ENCODE data around the gene RAPGEF5. TPM values are rescaled to one million over a fixed set of nuclear protein-coding genes. Genes with fewer than 3 reads are reported as not detected.

RAPGEF5 gene
- polyA plus RNA-seq, 2 donors, result 6.6 to 6.7 TPM

GRCh38 chr7:22262538-22262937 lies 94.4 kb downstream of the RAPGEF5 start:
- Histone ChIP-seq H3K4me3 (ENCODE audit: low read depth in 1 of 2, low read length in 2 of 2) (no peak overlapping the region), H3K36me3 (ENCODE audit: control insufficient read depth in 2 of 2, insufficient read depth in 2 of 2, low read length in 1 of 2) (no peaks in the 10 kb centered on the region), H3K27ac (ENCODE audit: low read depth in 2 of 2, low read length in 1 of 2) (no peak overlapping the region), H3K27me3 (ENCODE audit: control insufficient read depth in 1 of 2, insufficient read depth in 2 of 2, low read length in 2 of 2) (no peaks in the 10 kb centered on the region), H3K4me1 (ENCODE audit: control insufficient read depth in 2 of 2, insufficient read depth in 2 of 2, low read length in 1 of 2) (no peaks in the 10 kb centered on the region), H3K9me3 (ENCODE audit: control insufficient read depth in 2 of 2, insufficient read depth in 1 of 2, low read depth in 1 of 2, low read length in 1 of 2) (no peaks in the 10 kb centered on the region)
- 94 to 95% methylated on average over 4 of the region's 4 CpGs for WGBS, 2 donors

- Histone ChIP-seq H3K36me3 (ENCODE audit: control insufficient read depth in 2 of 2, insufficient read depth in 2 of 2, low read length in 1 of 2) (peaks cover 0 to 4% of the 10 kb centered on the region in 2 donors), H3K4me3 (ENCODE audit: low read depth in 1 of 2, low read length in 2 of 2) (no peak overlapping the region), H3K27me3 (ENCODE audit: control insufficient read depth in 1 of 2, insufficient read depth in 2 of 2, low read length in 2 of 2) (no peaks in the 10 kb centered on the region), H3K9me3 (ENCODE audit: control insufficient read depth in 2 of 2, insufficient read depth in 1 of 2, low read depth in 1 of 2, low read length in 1 of 2) (no peaks in the 10 kb centered on the region), H3K4me1 (ENCODE audit: control insufficient read depth in 2 of 2, insufficient read depth in 2 of 2, low read length in 1 of 2) (no peaks in the 10 kb centered on the region), H3K27ac (ENCODE audit: low read depth in 2 of 2, low read length in 1 of 2) (no peak overlapping the region)
- WGBS, 2 donors, result 50 to 64% methylated on average over 2 of the region's 2 CpGs
These were observed 100.3 kb downstream of the RAPGEF5 start for GRCh38 chr7:22256541-22257096.

GRCh38 chr7:22255834-22256233 lies 101.1 kb downstream of the RAPGEF5 start:
- 83 to 90% methylated on average over 1 of the region's 1 CpG for WGBS, 2 donors
- H3K36me3 ChIP-seq (ENCODE audit: control insufficient read depth in 2 of 2, insufficient read depth in 2 of 2, low read length in 1 of 2), result peaks cover 0 to 4% of the 10 kb centered on the region in 2 donors
- no peaks in the 10 kb centered on the region for H3K4me1 ChIP-seq (ENCODE audit: control insufficient read depth in 2 of 2, insufficient read depth in 2 of 2, low read length in 1 of 2)
- peak overlapping the region in 1 of 2 donors; percentile 15 for H3K27ac ChIP-seq (ENCODE audit: low read depth in 2 of 2, low read length in 1 of 2)
- H3K9me3 ChIP-seq (ENCODE audit: control insufficient read depth in 2 of 2, insufficient read depth in 1 of 2, low read depth in 1 of 2, low read length in 1 of 2), result no peaks in the 10 kb centered on the region
- H3K27me3 ChIP-seq (ENCODE audit: control insufficient read depth in 1 of 2, insufficient read depth in 2 of 2, low read length in 2 of 2), result no peaks in the 10 kb centered on the region
- no peak overlapping the region for H3K4me3 ChIP-seq (ENCODE audit: low read depth in 1 of 2, low read length in 2 of 2)

GRCh38 chr7:22255342-22255741 lies 101.6 kb downstream of the RAPGEF5 start:
- Histone ChIP-seq H3K27ac (ENCODE audit: low read depth in 2 of 2, low read length in 1 of 2) (no peak overlapping the region), H3K27me3 (ENCODE audit: control insufficient read depth in 1 of 2, insufficient read depth in 2 of 2, low read length in 2 of 2) (no peaks in the 10 kb centered on the region), H3K36me3 (ENCODE audit: control insufficient read depth in 2 of 2, insufficient read depth in 2 of 2, low read length in 1 of 2) (peaks cover 0 to 4% of the 10 kb centered on the region in 2 donors), H3K9me3 (ENCODE audit: control insufficient read depth in 2 of 2, insufficient read depth in 1 of 2, low read depth in 1 of 2, low read length in 1 of 2) (no peaks in the 10 kb centered on the region), H3K4me3 (ENCODE audit: low read depth in 1 of 2, low read length in 2 of 2) (no peak overlapping the region), H3K4me1 (ENCODE audit: control insufficient read depth in 2 of 2, insufficient read depth in 2 of 2, low read length in 1 of 2) (no peaks in the 10 kb centered on the region)
- WGBS, 2 donors, result 97 to 100% methylated on average over 1 of the region's 1 CpG

GRCh38 chr7:22252936-22253536 lies 103.9 kb downstream of the RAPGEF5 start:
- 77 to 82% methylated on average over 7 of the region's 7 CpGs for WGBS, 2 donors
- H3K9me3 ChIP-seq (ENCODE audit: control insufficient read depth in 2 of 2, insufficient read depth in 1 of 2, low read depth in 1 of 2, low read length in 1 of 2), result no peaks in the 10 kb centered on the region
- H3K4me3 ChIP-seq (ENCODE audit: low read depth in 1 of 2, low read length in 2 of 2), result no peak overlapping the region
- no peaks in the 10 kb centered on the region for H3K4me1 ChIP-seq (ENCODE audit: control insufficient read depth in 2 of 2, insufficient read depth in 2 of 2, low read length in 1 of 2)
- H3K27ac ChIP-seq (ENCODE audit: low read depth in 2 of 2, low read length in 1 of 2), result no peak overlapping the region
- no peaks in the 10 kb centered on the region for H3K27me3 ChIP-seq (ENCODE audit: control insufficient read depth in 1 of 2, insufficient read depth in 2 of 2, low read length in 2 of 2)
- H3K36me3 ChIP-seq (ENCODE audit: control insufficient read depth in 2 of 2, insufficient read depth in 2 of 2, low read length in 1 of 2), result peaks cover 0 to 4% of the 10 kb centered on the region in 2 donors

- no peaks in the 10 kb centered on the region for H3K4me1 ChIP-seq (ENCODE audit: control insufficient read depth in 2 of 2, insufficient read depth in 2 of 2, low read length in 1 of 2)
- H3K4me3 ChIP-seq (ENCODE audit: low read depth in 1 of 2, low read length in 2 of 2), result no peak overlapping the region
- WGBS, 2 donors, result 88 to 93% methylated on average over 2 of the region's 2 CpGs
- no peaks in the 10 kb centered on the region for H3K9me3 ChIP-seq (ENCODE audit: control insufficient read depth in 2 of 2, insufficient read depth in 1 of 2, low read depth in 1 of 2, low read length in 1 of 2)
- H3K27me3 ChIP-seq (ENCODE audit: control insufficient read depth in 1 of 2, insufficient read depth in 2 of 2, low read length in 2 of 2), result no peaks in the 10 kb centered on the region
- no peak overlapping the region for H3K27ac ChIP-seq (ENCODE audit: low read depth in 2 of 2, low read length in 1 of 2)
- peaks cover 0 to 4% of the 10 kb centered on the region in 2 donors for H3K36me3 ChIP-seq (ENCODE audit: control insufficient read depth in 2 of 2, insufficient read depth in 2 of 2, low read length in 1 of 2)
These were observed 104.9 kb downstream of the RAPGEF5 start for GRCh38 chr7:22252016-22252415.

GRCh38 chr7:22251281-22251680 lies 105.7 kb downstream of the RAPGEF5 start:
- H3K9me3 ChIP-seq (ENCODE audit: control insufficient read depth in 2 of 2, insufficient read depth in 1 of 2, low read depth in 1 of 2, low read length in 1 of 2), result no peaks in the 10 kb centered on the region
- no peak overlapping the region for H3K4me3 ChIP-seq (ENCODE audit: low read depth in 1 of 2, low read length in 2 of 2)
- no peaks in the 10 kb centered on the region for H3K27me3 ChIP-seq (ENCODE audit: control insufficient read depth in 1 of 2, insufficient read depth in 2 of 2, low read length in 2 of 2)
- no peaks in the 10 kb centered on the region for H3K4me1 ChIP-seq (ENCODE audit: control insufficient read depth in 2 of 2, insufficient read depth in 2 of 2, low read length in 1 of 2)
- H3K36me3 ChIP-seq (ENCODE audit: control insufficient read depth in 2 of 2, insufficient read depth in 2 of 2, low read length in 1 of 2), result peaks cover 0 to 4% of the 10 kb centered on the region in 2 donors
- H3K27ac ChIP-seq (ENCODE audit: low read depth in 2 of 2, low read length in 1 of 2), result no peak overlapping the region
- 91 to 92% methylated on average over 2 of the region's 2 CpGs for WGBS, 2 donors

GRCh38 chr7:22250390-22250789 lies 106.6 kb downstream of the RAPGEF5 start:
- Histone ChIP-seq H3K4me3 (ENCODE audit: low read depth in 1 of 2, low read length in 2 of 2) (no peak overlapping the region), H3K4me1 (ENCODE audit: control insufficient read depth in 2 of 2, insufficient read depth in 2 of 2, low read length in 1 of 2) (no peaks in the 10 kb centered on the region), H3K9me3 (ENCODE audit: control insufficient read depth in 2 of 2, insufficient read depth in 1 of 2, low read depth in 1 of 2, low read length in 1 of 2) (no peaks in the 10 kb centered on the region), H3K27me3 (ENCODE audit: control insufficient read depth in 1 of 2, insufficient read depth in 2 of 2, low read length in 2 of 2) (no peaks in the 10 kb centered on the region), H3K27ac (ENCODE audit: low read depth in 2 of 2, low read length in 1 of 2) (no peak overlapping the region), H3K36me3 (ENCODE audit: control insufficient read depth in 2 of 2, insufficient read depth in 2 of 2, low read length in 1 of 2) (peaks cover 0 to 4% of the 10 kb centered on the region in 2 donors)
- WGBS, 2 donors, result 80 to 84% methylated on average over 4 of the region's 4 CpGs

- H3K27me3 ChIP-seq (ENCODE audit: control insufficient read depth in 1 of 2, insufficient read depth in 2 of 2, low read length in 2 of 2), result no peaks in the 10 kb centered on the region
- H3K36me3 ChIP-seq (ENCODE audit: control insufficient read depth in 2 of 2, insufficient read depth in 2 of 2, low read length in 1 of 2), result no peaks in the 10 kb centered on the region
- no peak overlapping the region for H3K4me3 ChIP-seq (ENCODE audit: low read depth in 1 of 2, low read length in 2 of 2)
- WGBS, 2 donors, result 87 to 91% methylated on average over 7 of the region's 7 CpGs
- no peaks in the 10 kb centered on the region for H3K4me1 ChIP-seq (ENCODE audit: control insufficient read depth in 2 of 2, insufficient read depth in 2 of 2, low read length in 1 of 2)
- peaks cover 0 to 2% of the 10 kb centered on the region in 2 donors for H3K9me3 ChIP-seq (ENCODE audit: control insufficient read depth in 2 of 2, insufficient read depth in 1 of 2, low read depth in 1 of 2, low read length in 1 of 2)
- H3K27ac ChIP-seq (ENCODE audit: low read depth in 2 of 2, low read length in 1 of 2), result no peak overlapping the region
These were observed 108.7 kb downstream of the RAPGEF5 start for GRCh38 chr7:22248111-22248809.
